Renal cortex interstitium (tissue), 11 donors: ENCODE measurements around the gene OBP2A. TPM values are rescaled to one million over a fixed set of nuclear protein-coding genes. Genes with fewer than 3 reads are reported as not detected.

ENCODE experiments used
- DNase-seq, 11 donors: peaks; one replicate each; pipeline ENCODE4 v3.0.0-alpha.2; 2013; ENCODE audit warnings: low read depth in 9 of 11, low spot score in 4 of 11; ENCODE audit errors: extremely low read depth in 1 of 11
- polyA plus RNA-seq, 3 donors: library from polyadenylated mRNA; unstranded; fragments of 120-200 nt; gene quantifications; one replicate each; pipeline ENCODE4 v1.2.1, GENCODE V29; 2013; ENCODE audit not compliant: insufficient read length in 3 of 3

Gene OBP2A
- polyA plus RNA-seq, 3 donors, result 0.59 TPM; not detected in 2

DNA sequence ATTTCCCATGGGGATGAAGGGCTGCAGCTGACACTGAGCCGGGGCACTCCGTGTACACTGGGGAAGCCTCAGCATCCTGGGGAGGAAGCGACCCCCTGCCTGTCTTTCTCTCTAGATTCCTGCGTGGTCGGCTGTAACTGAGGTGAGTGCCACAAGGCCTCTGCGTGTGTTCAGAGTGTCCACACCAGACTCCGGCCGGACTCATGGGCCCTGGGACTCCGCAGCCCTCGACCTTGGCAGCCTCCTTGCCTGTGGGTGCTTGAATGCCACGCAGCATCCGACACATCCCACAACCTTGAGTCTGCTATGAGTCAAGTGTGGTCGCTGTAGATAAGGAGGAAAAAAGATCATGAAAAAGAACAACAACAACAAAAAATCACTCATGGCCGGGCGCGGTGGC is 39.0 kb downstream of the OBP2A start:
- DNase-seq, result no peak

DNA sequence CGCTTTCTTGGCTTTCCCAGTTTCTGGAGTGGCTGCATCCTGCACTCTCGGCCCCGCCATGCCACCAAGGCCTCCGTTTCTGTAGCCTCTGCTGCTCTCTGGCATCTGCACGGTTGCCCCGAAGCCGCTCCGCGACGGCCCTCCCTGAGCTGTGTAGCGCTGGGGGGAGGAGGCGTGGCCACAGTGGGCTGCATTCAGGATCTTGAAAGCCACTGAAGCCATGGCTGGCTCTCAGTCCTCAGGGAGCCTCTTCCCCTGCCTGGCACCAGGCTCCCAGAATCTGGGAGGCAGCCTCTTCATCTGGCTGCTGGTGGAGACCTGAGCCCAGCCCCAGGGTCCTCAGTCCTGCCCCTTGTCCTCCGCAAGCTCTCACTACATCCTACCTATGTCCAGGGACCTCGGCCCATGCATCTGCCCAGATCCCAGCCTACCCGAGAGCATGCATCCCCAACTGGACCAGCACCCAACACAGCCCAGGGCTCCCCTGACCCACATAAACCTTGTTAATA is 40.7 kb downstream of the OBP2A start:
- DNase-seq, result no peak

DNA sequence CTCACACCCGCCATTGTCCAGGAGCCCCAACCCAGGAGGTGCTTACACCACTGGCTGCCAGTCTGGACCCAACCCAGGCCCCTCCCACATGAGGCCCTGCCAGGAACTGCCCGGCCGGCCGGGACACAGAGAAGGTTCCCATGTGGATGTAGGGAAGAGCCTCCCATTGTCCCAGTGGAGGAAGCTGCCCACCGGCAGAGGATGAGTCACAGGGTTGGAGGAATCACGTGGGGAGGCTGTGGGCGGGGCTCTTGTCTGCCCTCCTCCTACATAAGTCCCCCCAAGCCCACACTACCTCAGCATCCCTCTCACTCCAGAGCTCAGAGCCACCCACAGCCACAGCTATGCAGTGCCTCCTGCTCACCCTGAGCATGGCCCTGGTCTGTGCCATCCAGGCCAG is 41.7 kb downstream of the OBP2A start:
- DNase-seq, result no peak

DNA sequence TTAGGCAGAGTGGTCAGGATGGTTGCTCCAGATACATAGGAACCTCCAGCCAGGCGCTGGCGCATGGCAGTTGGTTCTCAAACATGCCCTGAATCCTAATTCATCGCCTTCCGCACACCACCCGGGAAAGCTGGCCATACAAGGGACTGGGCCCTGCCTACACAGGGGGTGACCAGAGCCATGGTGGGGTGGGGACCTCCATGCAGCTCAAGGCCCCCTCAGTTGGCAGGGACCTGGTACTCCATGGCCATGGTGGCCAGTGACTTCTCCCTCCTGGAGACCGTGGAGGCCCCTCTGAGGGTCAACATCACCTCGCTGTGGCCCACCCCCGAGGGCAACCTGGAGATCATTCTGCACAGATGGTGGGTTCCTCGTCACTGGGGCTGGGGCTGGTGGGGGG is 42.4 kb downstream of the OBP2A start:
- DNase-seq, result no peak

DNA sequence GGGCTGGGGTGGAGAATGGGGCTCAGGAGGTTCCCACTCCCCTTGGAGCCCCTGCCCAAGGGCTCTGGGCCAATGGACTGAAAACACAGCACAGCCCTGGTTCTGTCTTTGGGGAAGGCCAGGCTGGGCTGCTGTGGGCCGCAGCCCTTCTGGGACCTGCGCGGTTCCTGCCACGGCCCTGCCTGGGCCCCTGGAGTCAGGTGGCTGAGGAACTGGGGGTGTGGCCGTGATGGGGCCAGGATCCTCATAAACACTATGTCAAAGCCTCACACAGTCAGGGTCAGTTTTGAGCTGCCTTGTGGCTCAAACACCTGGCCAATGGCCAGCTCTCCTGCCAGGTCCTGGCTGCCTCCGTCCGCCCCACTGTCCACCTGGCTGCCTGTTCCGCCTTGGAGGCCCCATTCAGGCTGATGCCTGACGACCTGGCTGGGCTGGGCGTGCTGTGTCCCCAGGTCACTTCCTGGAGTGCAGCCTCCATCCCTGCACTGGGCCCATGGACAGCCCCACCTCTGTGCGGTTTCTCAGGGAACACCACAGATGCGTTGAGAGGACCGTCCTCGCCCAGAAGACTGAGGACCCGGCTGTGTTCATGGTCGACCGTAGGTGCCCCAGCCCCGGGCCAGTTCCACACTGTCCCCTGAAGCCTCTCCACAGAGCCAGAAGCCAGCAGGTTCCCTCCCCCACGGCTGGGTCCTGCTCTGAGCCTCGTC is 43.1 kb downstream of the OBP2A start:
- DNase-seq, result no peak

DNA sequence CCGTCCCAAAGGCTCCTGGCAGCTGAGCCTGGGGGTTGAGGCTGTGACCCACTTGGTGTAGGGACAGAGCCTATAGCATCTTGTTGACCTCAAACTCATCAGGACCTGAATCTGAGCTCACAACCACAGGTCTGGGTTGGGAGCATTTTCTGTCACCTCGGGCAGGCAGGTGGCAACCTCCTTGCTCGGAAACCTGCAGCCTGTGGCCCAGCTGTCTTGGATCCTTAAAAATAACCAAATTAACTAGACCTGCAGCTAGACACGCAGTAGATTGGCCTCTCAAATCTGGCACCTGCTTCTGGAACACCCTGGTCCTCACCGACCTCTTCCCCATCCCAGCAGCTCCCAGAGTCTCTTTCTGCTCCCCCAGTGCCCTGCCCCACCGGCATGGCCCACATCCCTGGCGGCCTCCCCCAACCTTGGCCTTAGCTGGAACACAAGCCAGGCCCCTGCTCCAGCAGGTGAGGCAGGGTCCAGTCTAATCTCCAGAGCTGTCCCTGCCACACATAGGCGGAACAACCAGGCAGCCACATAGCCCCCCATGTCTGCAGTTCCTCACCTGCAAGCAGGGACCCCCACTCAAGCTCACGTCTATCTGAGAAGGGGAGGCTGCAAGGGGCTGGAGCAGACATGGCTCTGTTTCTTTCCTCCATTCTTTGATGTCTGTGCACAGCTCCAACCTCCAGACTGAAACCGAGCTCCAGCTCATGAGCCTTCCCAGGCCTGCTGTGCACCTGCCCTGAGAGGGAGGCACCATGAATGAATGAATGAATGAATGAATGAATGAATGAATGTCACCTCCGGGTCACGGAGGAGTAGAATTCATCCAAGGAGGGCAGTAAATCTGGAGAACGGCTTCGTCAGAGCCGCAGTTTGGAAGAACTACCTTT is 43.9 kb downstream of the OBP2A start:
- DNase-seq, result no peak

DNA sequence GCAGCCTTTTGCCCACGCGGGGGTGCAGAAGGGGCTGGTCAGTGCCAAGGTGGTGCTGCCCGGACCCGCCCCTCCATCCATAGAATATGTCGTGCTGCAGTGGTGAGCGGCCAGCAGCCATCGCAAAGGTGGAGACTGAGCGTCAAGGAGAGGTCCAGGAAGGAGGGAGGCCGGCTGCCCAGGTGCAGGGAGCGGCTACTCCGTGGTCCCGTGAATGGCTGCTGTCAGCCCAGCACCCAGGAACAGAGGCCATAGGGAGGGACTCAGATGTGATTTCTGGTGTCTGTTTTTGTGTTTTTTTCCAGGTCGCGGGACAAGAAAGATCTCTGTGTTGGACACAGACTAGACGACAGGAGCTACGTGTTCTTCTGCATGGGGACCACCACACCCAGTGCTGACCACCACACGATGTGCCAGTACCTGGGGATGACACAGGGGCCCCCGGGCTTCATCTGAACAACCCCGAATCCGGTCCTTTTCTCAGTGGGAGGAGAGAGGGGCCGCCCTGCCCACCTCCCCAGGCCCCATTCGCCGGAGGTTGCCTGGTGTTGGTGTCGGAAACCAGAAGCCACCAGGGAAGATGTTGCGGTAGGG is 44.7 kb downstream of the OBP2A start:
- no peak for DNase-seq

DNA sequence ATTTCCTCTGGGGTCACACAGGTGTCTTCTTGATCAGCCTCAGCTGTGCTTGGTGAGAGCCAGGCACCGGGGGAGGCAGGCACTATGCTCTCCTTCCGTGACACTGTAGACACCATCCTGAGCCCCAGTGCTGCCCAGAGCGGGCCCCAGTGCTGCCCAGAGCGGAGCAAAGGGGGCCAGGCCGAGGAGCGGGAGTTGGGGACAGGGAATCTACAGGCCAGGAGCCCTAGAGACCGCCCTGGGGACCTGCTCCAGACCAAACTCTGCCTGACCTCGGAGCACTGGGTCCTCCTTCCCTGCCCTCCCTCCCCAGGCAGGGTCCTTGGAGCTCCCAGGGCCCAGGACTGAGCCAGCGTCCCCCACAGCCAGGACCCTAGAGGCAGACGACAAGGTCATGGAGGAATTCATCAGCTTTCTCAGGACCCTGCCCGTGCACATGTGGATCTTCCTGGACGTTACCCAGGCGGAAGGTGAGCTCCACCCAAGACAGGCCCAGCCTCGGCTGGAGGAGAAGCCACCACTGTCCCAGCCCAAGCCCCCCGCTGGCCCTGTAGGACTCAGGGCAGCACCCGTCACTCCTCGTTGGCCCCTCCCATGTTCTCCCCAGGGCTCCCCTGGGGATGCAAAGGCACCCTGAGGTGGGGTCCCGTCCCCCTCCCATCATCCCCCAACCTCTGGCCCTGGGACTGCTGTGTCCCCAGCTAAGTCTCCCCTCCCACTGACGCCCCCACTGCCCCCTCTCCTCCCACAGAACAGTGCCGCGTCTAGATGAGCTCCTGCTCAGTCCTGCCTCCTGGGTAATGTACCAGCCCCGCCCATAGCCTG is 45.8 kb downstream of the OBP2A start:
- no peak for DNase-seq

DNA sequence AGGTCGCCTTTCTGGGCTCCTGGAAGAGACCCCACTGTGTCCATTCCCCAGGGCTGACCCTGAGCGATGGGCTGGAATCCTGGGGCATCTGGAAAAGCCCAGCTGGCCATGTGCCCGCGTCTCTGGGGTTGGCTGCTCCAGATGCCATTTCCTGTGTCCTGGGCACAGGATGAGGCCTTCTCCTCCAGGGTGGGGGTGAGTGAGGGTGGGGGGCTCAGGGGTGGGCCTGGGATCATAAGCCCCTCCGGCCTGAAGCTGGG is 46.3 kb downstream of the OBP2A start:
- DNase-seq, result no peak

DNA sequence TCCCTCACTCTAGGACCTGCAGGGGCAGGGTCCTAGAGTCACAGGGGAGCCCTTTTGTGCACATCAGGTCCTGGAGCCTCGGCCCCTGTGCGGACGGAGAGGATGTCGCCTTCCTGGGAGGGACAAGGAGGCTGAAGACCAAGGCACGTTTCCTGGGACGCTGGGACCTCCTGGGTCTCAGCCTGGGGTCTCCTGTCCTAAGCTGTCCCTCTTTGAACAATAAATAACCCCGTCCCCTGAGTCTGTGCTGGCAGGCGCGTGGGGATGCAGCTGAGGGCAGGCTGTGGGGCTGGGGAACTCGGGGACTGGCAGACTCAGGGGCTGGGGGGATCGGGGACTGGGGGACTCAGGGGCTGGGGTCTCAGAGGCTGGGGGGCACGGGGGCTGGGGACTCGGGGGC is 46.7 kb downstream of the OBP2A start:
- DNase-seq, result no peak

DNA sequence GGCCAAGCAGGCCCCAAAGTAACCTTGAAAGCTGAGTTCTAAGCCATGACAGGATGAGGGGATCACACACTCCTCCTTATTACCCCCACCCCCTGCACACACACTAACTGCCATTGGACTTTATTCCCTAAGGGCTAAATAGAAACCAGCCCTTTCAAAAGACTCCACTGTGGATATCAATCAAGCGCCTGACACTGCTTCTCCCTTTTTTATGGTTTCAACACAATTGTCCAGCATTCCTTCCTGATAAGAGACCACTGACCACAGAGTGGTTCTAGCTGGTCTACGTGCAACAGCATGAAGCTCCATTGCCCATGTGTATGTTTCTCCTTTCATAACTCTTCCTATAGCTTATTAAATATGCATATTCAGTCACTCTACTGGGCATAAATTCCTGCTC is 50.3 kb downstream of the OBP2A start:
- no peak for DNase-seq

Other genes with a start within 250 kb of the OBP2A start
- gene PPP1R26, start 66.3 kb upstream of the OBP2A start, polyA plus RNA-seq, result 10 to 100 TPM; 29.7 to 37.9 (median 33.4) TPM
- gene MRPS2, start 45.4 kb upstream of the OBP2A start, polyA plus RNA-seq, result 10 to 100 TPM; 42.4 to 54.1 (median 50.4) TPM
- not detected for gene LCN1, start 24.7 kb upstream of the OBP2A start, polyA plus RNA-seq
- gene PAEP, start 15.6 kb downstream of the OBP2A start, polyA plus RNA-seq, result under 1 TPM in 1 of 3 donors, not detected in 2; 0.22 TPM
- not detected for gene GLT6D1, start 93.4 kb downstream of the OBP2A start, polyA plus RNA-seq
- gene LCN9, start 117.2 kb downstream of the OBP2A start, polyA plus RNA-seq, result not detected
- not detected for gene SOHLH1, start 153.4 kb downstream of the OBP2A start, polyA plus RNA-seq
- gene KCNT1, start 156.1 kb downstream of the OBP2A start, polyA plus RNA-seq, result under 1 TPM; 0.09 to 0.24 (median 0.24) TPM